Measurements from ENCODE around the gene SDCCAG8. TPM values are rescaled to one million over a fixed set of nuclear protein-coding genes. Genes with fewer than 3 reads are reported as not detected.
A peak's percentile ranks its signal among the peaks of the same experiment; 100 is the strongest.

The SDCCAG8 gene
- total RNA-seq, 1 donor from 2014 or later, result 61.7 TPM

- DNase-seq, result no peak
These were observed 25.8 kb downstream of the SDCCAG8 start for GRCh38 chr1:243281672-243282071.

- no peak for DNase-seq
These were observed 30.7 kb downstream of the SDCCAG8 start for GRCh38 chr1:243286409-243287122.

- DNase-seq, result no peak
These were observed 31.3 kb downstream of the SDCCAG8 start for GRCh38 chr1:243287123-243287460.

GRCh38 chr1:243287652-243288051 lies 31.8 kb downstream of the SDCCAG8 start:
- no peak for DNase-seq

GRCh38 chr1:243288062-243288461 lies 32.2 kb downstream of the SDCCAG8 start:
- DNase-seq, result no peak

GRCh38 chr1:243291292-243291691 lies 35.5 kb downstream of the SDCCAG8 start:
- DNase-seq, result no peak

GRCh38 chr1:243292117-243292516 lies 36.3 kb downstream of the SDCCAG8 start:
- DNase-seq, result no peak

GRCh38 chr1:243293941-243294722 lies 38.3 kb downstream of the SDCCAG8 start:
- DNase-seq, result no peak

GRCh38 chr1:243294723-243295121 lies 38.9 kb downstream of the SDCCAG8 start:
- DNase-seq, result no peak

GRCh38 chr1:243299069-243299468 lies 43.2 kb downstream of the SDCCAG8 start:
- DNase-seq, result no peak

- DNase-seq, result no peak
These were observed 45.2 kb downstream of the SDCCAG8 start for GRCh38 chr1:243301059-243301458.

- no peak for DNase-seq
These were observed 56.0 kb downstream of the SDCCAG8 start for GRCh38 chr1:243311809-243312208.

- DNase-seq, result peak; percentile 61
These were observed 57.3 kb downstream of the SDCCAG8 start for GRCh38 chr1:243312952-243313634.

GRCh38 chr1:243313635-243314536 lies 58.0 kb downstream of the SDCCAG8 start:
- DNase-seq, result no peak

- peak; percentile 11 for DNase-seq
These were observed 59.6 kb downstream of the SDCCAG8 start for GRCh38 chr1:243315455-243315854.

GRCh38 chr1:243315893-243316292 lies 60.1 kb downstream of the SDCCAG8 start:
- DNase-seq, result peak; percentile 15

- DNase-seq, result peak; percentile 57
These were observed 60.6 kb downstream of the SDCCAG8 start for GRCh38 chr1:243316366-243316989.

GRCh38 chr1:243320224-243320623 lies 64.4 kb downstream of the SDCCAG8 start:
- DNase-seq, result no peak

- DNase-seq, result no peak
These were observed 66.5 kb downstream of the SDCCAG8 start for GRCh38 chr1:243322326-243322725.

- no peak for DNase-seq
These were observed 67.7 kb downstream of the SDCCAG8 start for GRCh38 chr1:243323491-243323890.

- peak; percentile 80 for DNase-seq
These were observed 69.6 kb downstream of the SDCCAG8 start for GRCh38 chr1:243325305-243325890.

Data from tongue (tissue), 2 donors.